ENCODE measurements around the gene PTPRG. TPM values are rescaled to one million over a fixed set of nuclear protein-coding genes. Genes with fewer than 3 reads are reported as not detected.

The PTPRG gene
- total RNA-seq, 1 experiment from 2014 or later = 0.73 TPM

GRCh38 chr3:61637088-61638051 is 76.0 kb downstream of the PTPRG start:
- ATAC-seq (no peak), DNase-seq (no peak)
- Histone ChIP-seq H3K4me3 (ENCODE audit: low read length) (no peak overlapping the region), H3K36me3 (ENCODE audit: low read depth, low read length) (no peaks in the 10 kb centered on the region), H3F3A (ENCODE audit: low read length, unreplicated experiment) (no peaks in the 10 kb centered on the region), H3K27me3 (ENCODE audit: low read length) (no peaks in the 10 kb centered on the region), H2AFZ (ENCODE audit: low read length) (no peak overlapping the region), H3K27ac (ENCODE audit: low read length) (no peak overlapping the region), H3K79me2 (ENCODE audit: low read length) (no peaks in the 10 kb centered on the region), H4K20me1 (ENCODE audit: low read length) (no peaks in the 10 kb centered on the region), H3K9me3 (ENCODE audit: low read length) (0 out of 2 replicates have a peak, but pooled peaks cover 4% of the 10 kb centered on the region), H3K4me1 (ENCODE audit: insufficient read depth, low read length) (no peaks in the 10 kb centered on the region), H3K9me2 (replicated peaks; ENCODE audit: low read length) (no peaks in the 10 kb centered on the region), H3K4me2 (ENCODE audit: low read length) (no peak overlapping the region), H3K9ac (ENCODE audit: low read length) (no peak overlapping the region)
- POLR2A ChIA-PET (ENCODE audit: unreplicated experiment) = no interaction called here
- no TSS peak for BruUV-seq (replicated peaks)
- TF ChIP-seq CTCF (conservative IDR thresholded peaks at IDR 0.05; ENCODE audit: low read depth, low read length) = no peak
- no peak for TF ChIP-seq EZH2 (IDR thresholded peaks at IDR 0.05; ENCODE audit: low read length, unreplicated experiment)
- no peak for TF ChIP-seq EZH2phosphoT487 (IDR thresholded peaks at IDR 0.05; ENCODE audit: borderline replicate concordance, low read length)
- CTCF ChIA-PET = no interaction called here
- intact Hi-C loops (cut with micrococcal nuclease) = no loop called here

GRCh38 chr3:61638741-61639140 is 77.4 kb downstream of the PTPRG start:
- H3K9me2 ChIP-seq (replicated peaks; ENCODE audit: low read length) = no peaks in the 10 kb centered on the region
- H3K4me2 ChIP-seq (ENCODE audit: low read length) = no peak overlapping the region
- H3K36me3 ChIP-seq (ENCODE audit: low read depth, low read length) = no peaks in the 10 kb centered on the region
- DNase-seq (no peak), ATAC-seq (no peak)
- H3K79me2 ChIP-seq (ENCODE audit: low read length) = no peaks in the 10 kb centered on the region
- no TSS peak for BruUV-seq (replicated peaks)
- POLR2A ChIA-PET (ENCODE audit: unreplicated experiment) = no interaction called here
- no peak overlapping the region for H3K4me3 ChIP-seq (ENCODE audit: low read length)
- H3K27me3 ChIP-seq (ENCODE audit: low read length) = no peaks in the 10 kb centered on the region
- no peak overlapping the region for H3K9ac ChIP-seq (ENCODE audit: low read length)
- no peaks in the 10 kb centered on the region for H3K4me1 ChIP-seq (ENCODE audit: insufficient read depth, low read length)
- no peak for TF ChIP-seq EZH2phosphoT487 (IDR thresholded peaks at IDR 0.05; ENCODE audit: borderline replicate concordance, low read length)
- TF ChIP-seq EZH2 (IDR thresholded peaks at IDR 0.05; ENCODE audit: low read length, unreplicated experiment) = no peak
- TF ChIP-seq CTCF (conservative IDR thresholded peaks at IDR 0.05; ENCODE audit: low read depth, low read length) = no peak
- H2AFZ ChIP-seq (ENCODE audit: low read length) = no peak overlapping the region
- no peaks in the 10 kb centered on the region for H4K20me1 ChIP-seq (ENCODE audit: low read length)
- no peaks in the 10 kb centered on the region for H3K9me3 ChIP-seq (ENCODE audit: low read length)
- no peaks in the 10 kb centered on the region for H3F3A ChIP-seq (ENCODE audit: low read length, unreplicated experiment)
- CTCF ChIA-PET = no interaction called here
- no peak overlapping the region for H3K27ac ChIP-seq (ENCODE audit: low read length)
- intact Hi-C loops (cut with micrococcal nuclease) = no loop called here

DNA sequence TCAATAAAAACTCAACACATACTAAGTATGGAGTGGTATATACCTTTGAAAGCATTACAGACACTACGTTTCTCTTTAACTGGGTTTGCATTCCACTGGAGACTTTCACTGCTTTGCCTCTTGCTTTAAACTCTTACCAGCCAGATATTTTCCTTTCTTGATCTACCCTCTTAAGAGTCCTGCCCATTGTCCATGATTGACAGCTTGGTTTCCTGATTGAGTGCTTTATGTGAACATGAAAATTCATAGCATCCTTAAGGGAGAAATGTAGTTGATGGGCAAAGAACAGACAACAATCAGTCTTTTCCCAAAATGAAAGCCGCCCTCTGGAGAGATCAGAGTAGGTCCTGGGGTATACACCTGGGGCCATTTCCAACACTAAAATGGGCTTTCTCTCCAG is 78.6 kb downstream of the PTPRG start:
- H4K20me1 ChIP-seq (ENCODE audit: low read length) = no peaks in the 10 kb centered on the region
- CTCF ChIA-PET = no interaction called here
- TF ChIP-seq CTCF (conservative IDR thresholded peaks at IDR 0.05; ENCODE audit: low read depth, low read length) = no peak
- no peak for TF ChIP-seq EZH2phosphoT487 (IDR thresholded peaks at IDR 0.05; ENCODE audit: borderline replicate concordance, low read length)
- no peak overlapping the region for H3K27ac ChIP-seq (ENCODE audit: low read length)
- no peaks in the 10 kb centered on the region for H3F3A ChIP-seq (ENCODE audit: low read length, unreplicated experiment)
- intact Hi-C loops (cut with micrococcal nuclease) = no loop called here
- DNase-seq (no peak), ATAC-seq (no peak)
- H3K4me2 ChIP-seq (ENCODE audit: low read length) = no peak overlapping the region
- H3K4me3 ChIP-seq (ENCODE audit: low read length) = no peak overlapping the region
- POLR2A ChIA-PET (ENCODE audit: unreplicated experiment) = no interaction called here
- no peak overlapping the region for H3K9ac ChIP-seq (ENCODE audit: low read length)
- no peaks in the 10 kb centered on the region for H3K27me3 ChIP-seq (ENCODE audit: low read length)
- no peaks in the 10 kb centered on the region for H3K36me3 ChIP-seq (ENCODE audit: low read depth, low read length)
- no peaks in the 10 kb centered on the region for H3K4me1 ChIP-seq (ENCODE audit: insufficient read depth, low read length)
- H3K9me3 ChIP-seq (ENCODE audit: low read length) = no peaks in the 10 kb centered on the region
- no TSS peak for BruUV-seq (replicated peaks)
- H3K9me2 ChIP-seq (replicated peaks; ENCODE audit: low read length) = no peaks in the 10 kb centered on the region
- no peak overlapping the region for H2AFZ ChIP-seq (ENCODE audit: low read length)
- H3K79me2 ChIP-seq (ENCODE audit: low read length) = no peaks in the 10 kb centered on the region

Measured in PC-3 (cell line).